NT2/D1 (cell line): ENCODE results near the gene TBC1D24.
"Not testable (repeated sequence)": the region's sequence is repeated elsewhere in the genome, so short reads cannot be mapped to it uniquely, and the experiment has no call there.

Experiments used
- DNase-seq: peaks from one replicate; pipeline ENCODE4 v3.0.0-alpha.2; 2011; ENCODE audit warnings: low read depth, low spot score
- H3K27me3 ChIP-seq: 2 replicates; pipeline ENCODE4 v1.6.0; 2011; ENCODE audit warnings: mild to moderate bottlenecking; ENCODE audit not compliant: insufficient read length, insufficient read depth
- H3K36me3 ChIP-seq: 2 replicates; pipeline ENCODE4 v1.6.1; 2011; ENCODE audit warnings: mild to moderate bottlenecking, low read length, mixed read lengths; ENCODE audit not compliant: insufficient read depth, insufficient read length
- H3K4me1 ChIP-seq: 2 replicates; pipeline ENCODE4 v1.5.1; 2011; ENCODE audit not compliant: insufficient read depth, insufficient read length
- H3K4me3 ChIP-seq: 2 replicates; pipeline ENCODE4 v1.5.1; 2011; ENCODE audit warnings: low read depth; ENCODE audit not compliant: insufficient read length
- H3K9ac ChIP-seq: 2 replicates; pipeline ENCODE4 v1.6.0; 2011; ENCODE audit warnings: low read depth; ENCODE audit not compliant: insufficient read length
- H3K9me3 ChIP-seq: 2 replicates; pipeline ENCODE4 v1.5.1; 2011; ENCODE audit warnings: mild to moderate bottlenecking, low read length; ENCODE audit not compliant: insufficient read depth

Gene TBC1D24

GRCh38 chr16:2543771-2544170 lies 68.8 kb downstream of the TBC1D24 start:
- peaks cover 19% of the 10 kb centered on the region for H3K36me3 ChIP-seq
- not testable (repeated sequence) for DNase-seq, H3K9ac ChIP-seq, H3K4me1 ChIP-seq, H3K4me3 ChIP-seq, H3K27me3 ChIP-seq, H3K9me3 ChIP-seq

- H3K4me1 ChIP-seq, H3K36me3 ChIP-seq, H3K4me3 ChIP-seq, H3K9ac ChIP-seq, H3K9me3 ChIP-seq, DNase-seq, H3K27me3 ChIP-seq: not testable (repeated sequence)
These were observed 75.5 kb downstream of the TBC1D24 start for GRCh38 chr16:2550283-2550878.

GRCh38 chr16:2551420-2551889 lies 76.5 kb downstream of the TBC1D24 start:
- H3K9me3 ChIP-seq, H3K9ac ChIP-seq, H3K4me1 ChIP-seq, H3K27me3 ChIP-seq, H3K36me3 ChIP-seq, H3K4me3 ChIP-seq: not testable (repeated sequence)
- DNase-seq = peak; percentile 54

- H3K27me3 ChIP-seq, H3K4me1 ChIP-seq, H3K9me3 ChIP-seq, H3K36me3 ChIP-seq, H3K9ac ChIP-seq, DNase-seq, H3K4me3 ChIP-seq: not testable (repeated sequence)
These were observed 79.9 kb downstream of the TBC1D24 start for GRCh38 chr16:2554709-2555425.
